PC-9 (cell line): Measurements from ENCODE around the gene WRAP73.

Source experiments
- CTCF ChIP-seq: fragments of 200-600 bp; sonication (generic); conservative IDR thresholded peaks from 2 replicates; pipeline ENCODE4 v1.6.1; 2017; ENCODE audit warnings: mixed run types, antibody characterized with exemption, mild to moderate bottlenecking, moderate library complexity
- EZH2 ChIP-seq: fragments of 200-600 bp; sonication (generic); IDR thresholded peaks from 2 replicates; pipeline ENCODE4 v1.8.0; 2017; ENCODE audit warnings: antibody characterized with exemption, low read depth

GRCh38 chr1:3697810-3698209 is 47.9 kb upstream of the WRAP73 start:
- TF ChIP-seq CTCF (no peak), EZH2 (no peak)
